Upper lobe of right lung (tissue), 1 donor: ENCODE results near the gene VARS2. TPM values are rescaled to one million over a fixed set of nuclear protein-coding genes. Genes with fewer than 3 reads are reported as not detected.
A peak's percentile ranks its signal among the peaks of the same experiment; 100 is the strongest.

Experiments used
- ATAC-seq: fragments of 200-7000 bp; cut with Tn5 transposase; one replicate; pipeline ENCODE4 v1.9.1; 2020; ENCODE audit warnings: mild to moderate bottlenecking, moderate library complexity
- DNase-seq: peaks from one replicate; pipeline ENCODE4 v3.0.0-alpha.2; 2020
- H3K27ac ChIP-seq: fragments of 200-600 bp; one replicate; pipeline ENCODE4 v1.8.0; 2022
- H3K27me3 ChIP-seq: fragments of 200-600 bp; one replicate; pipeline ENCODE4 v1.8.0; 2022; ENCODE audit warnings: mild to moderate bottlenecking
- H3K36me3 ChIP-seq: fragments of 200-600 bp; one replicate; pipeline ENCODE4 v1.8.0; 2022
- H3K4me1 ChIP-seq: fragments of 200-600 bp; one replicate; pipeline ENCODE4 v1.8.0; 2022
- H3K4me3 ChIP-seq: fragments of 200-600 bp; one replicate; pipeline ENCODE4 v1.8.0; 2022; ENCODE audit warnings: mild to moderate bottlenecking
- H3K9me3 ChIP-seq: fragments of 200-600 bp; one replicate; pipeline ENCODE4 v1.8.0; 2022
- CTCF ChIP-seq: fragments of 200-600 bp; IDR thresholded peaks from one replicate; pipeline ENCODE4 v1.8.0; 2022; ENCODE audit warnings: antibody characterized with exemption
- intact Hi-C: fragments of 100-400 bp; cut with DNase I; formaldehyde crosslinking; loops from one replicate; pipeline ENCODE4 v1.11.0; 2022
- total RNA-seq: library from RNA; stranded (reverse); fragmentation: NEBNext Ultra II Directional; extraction: Animal tissue kit (Norgen Biotek cat#: 25700); gene quantifications from one replicate; pipeline ENCODE4 v1.2.1, GENCODE V29; 2021
- donor health status: DM: no; HTN: yes; CAD: no; lungs with severe emphysema.

The VARS2 gene
- total RNA-seq, 1 donor from 2014 or later, result 28.7 TPM

- peaks cover 11% of the 10 kb centered on the region for H3K4me1 ChIP-seq
- peak overlapping the region; percentile 34 for H3K4me3 ChIP-seq
- H3K27ac ChIP-seq, result peak overlapping the region; percentile 52
- H3K36me3 ChIP-seq, result no peaks in the 10 kb centered on the region
- no peak for TF ChIP-seq CTCF
- DNase-seq (no peak), ATAC-seq (peak; percentile 37)
- intact Hi-C loops, result no loop called here
- H3K9me3 ChIP-seq, result no peaks in the 10 kb centered on the region
- H3K27me3 ChIP-seq, result no peaks in the 10 kb centered on the region
Measured at GRCh38 chr6:30935018-30935417, 21.0 kb downstream of the VARS2 start.

GRCh38 chr6:30937265-30937664 is 23.2 kb downstream of the VARS2 start:
- Histone ChIP-seq H3K4me1 (peaks cover 11% of the 10 kb centered on the region), H3K27ac (peak overlapping the region; percentile 52), H3K27me3 (no peaks in the 10 kb centered on the region), H3K4me3 (peak overlapping the region; percentile 34), H3K36me3 (no peaks in the 10 kb centered on the region), H3K9me3 (no peaks in the 10 kb centered on the region)
- TF ChIP-seq CTCF, result no peak
- intact Hi-C loops, result no loop called here
- ATAC-seq, result peak; percentile 77
- DNase-seq, result peak; percentile 82

DNA sequence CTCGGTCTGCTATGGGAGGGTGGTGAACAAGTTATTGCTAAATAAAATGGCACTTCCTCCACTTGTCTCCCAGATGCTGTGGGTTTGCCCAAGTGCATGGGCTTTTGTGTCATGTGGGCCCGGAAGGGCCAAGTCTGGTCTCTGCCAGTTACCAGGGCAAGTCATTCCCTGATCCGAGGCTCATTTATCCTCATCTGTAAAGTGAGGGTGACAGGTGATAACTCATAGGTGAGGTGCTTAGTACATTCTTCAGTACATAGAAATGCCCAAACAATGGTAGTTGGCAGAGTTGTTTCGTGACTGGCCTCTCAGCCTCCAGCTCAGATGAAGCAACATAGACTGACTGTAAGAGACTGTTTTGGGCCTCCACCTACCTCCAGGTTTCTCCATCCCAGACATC is 24.7 kb downstream of the VARS2 start:
- DNase-seq, result no peak
- no peaks in the 10 kb centered on the region for H3K36me3 ChIP-seq
- H3K4me1 ChIP-seq, result peaks cover 9% of the 10 kb centered on the region
- no peak overlapping the region for H3K27ac ChIP-seq
- TF ChIP-seq CTCF, result no peak
- H3K4me3 ChIP-seq, result no peak overlapping the region
- intact Hi-C loops, result no loop called here
- ATAC-seq, result no peak
- H3K27me3 ChIP-seq, result no peaks in the 10 kb centered on the region
- no peaks in the 10 kb centered on the region for H3K9me3 ChIP-seq

GRCh38 chr6:30939473-30939872 is 25.4 kb downstream of the VARS2 start:
- no peak for TF ChIP-seq CTCF
- intact Hi-C loops, result no loop called here
- ATAC-seq (no peak), DNase-seq (no peak)
- Histone ChIP-seq H3K27ac (no peak overlapping the region), H3K4me1 (peaks cover 6% of the 10 kb centered on the region), H3K4me3 (no peak overlapping the region), H3K36me3 (no peaks in the 10 kb centered on the region), H3K9me3 (no peaks in the 10 kb centered on the region), H3K27me3 (no peaks in the 10 kb centered on the region)

DNA sequence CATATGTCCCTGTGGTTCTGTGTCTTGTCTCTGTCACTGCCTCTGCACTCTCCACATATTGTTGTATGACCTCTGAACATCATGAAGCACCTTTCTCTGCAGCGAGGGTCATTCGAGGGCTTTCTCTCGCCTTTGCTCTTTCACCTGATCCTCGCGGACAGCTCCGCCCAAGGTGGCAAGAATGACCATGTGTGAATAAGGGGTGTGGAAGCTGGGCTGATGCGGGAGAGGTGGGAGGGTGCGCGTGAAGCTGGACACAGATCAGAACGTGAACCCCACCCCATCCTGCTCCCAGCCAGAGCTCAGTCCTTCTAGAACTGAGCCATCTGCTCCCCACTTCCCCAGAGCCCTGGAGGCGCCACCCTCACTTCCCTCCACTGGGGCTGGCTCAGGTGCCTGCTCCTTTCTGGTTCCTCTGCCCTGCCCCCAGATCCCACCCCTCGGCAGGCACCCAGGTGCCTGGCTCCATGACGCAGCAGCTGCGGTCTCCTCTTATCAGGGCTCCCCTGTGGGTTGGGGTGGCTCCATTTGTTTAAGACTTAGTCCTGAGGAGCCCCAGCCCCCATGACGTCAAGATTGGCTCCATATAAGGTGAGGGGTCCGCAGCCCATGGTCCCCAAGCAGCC is 26.4 kb downstream of the VARS2 start, which contains the start of gene MUCL3:
MUCL3 (plus strand) TSS at position 613 of the 626 bp plus-strand sequence. CDS start 27 bp downstream, outside the sequence.
- no peak for ATAC-seq
- Histone ChIP-seq H3K27ac (no peak within 1 kb of the TSS), H3K4me1 (peaks cover 6% of the 10 kb centered on the region), H3K27me3 (no peaks in the 10 kb centered on the region), H3K4me3 (no peak within 1 kb of the TSS), H3K9me3 (no peaks in the 10 kb centered on the region), H3K36me3 (no peaks in the 10 kb centered on the region)
- no peak for DNase-seq
- intact Hi-C loops, result no loop called here
- no peak for TF ChIP-seq CTCF
